Measurements from ENCODE around the gene TMPRSS13. TPM values are rescaled to one million over a fixed set of nuclear protein-coding genes. Genes with fewer than 3 reads are reported as not detected.

TMPRSS13 gene
- total and polyA plus RNA-seq, 8 donors, result 1.4 to 8.2 (median 2.3) TPM

GRCh38 chr11:117859488-117860112, 69.6 kb downstream of the TMPRSS13 start:
- Histone ChIP-seq H3K27me3 (no peaks in the 10 kb centered on the region), H3K4me1 (no peaks in the 10 kb centered on the region), H3K36me3 (no peaks in the 10 kb centered on the region), H3K27ac (no peak overlapping the region), H3K9me3 (no peaks in the 10 kb centered on the region), H3K4me3 (no peak overlapping the region)
- ATAC-seq (no peak), DNase-seq (no peak), FAIRE-seq (no peak)
- no peak for TF ChIP-seq CTCF (IDR thresholded peaks at IDR 0.05)
- 79% methylated on average over 9 of the region's 9 CpGs for WGBS, 2 donors
- intact Hi-C loops (cut with DNase I), result no loop called here

DNA sequence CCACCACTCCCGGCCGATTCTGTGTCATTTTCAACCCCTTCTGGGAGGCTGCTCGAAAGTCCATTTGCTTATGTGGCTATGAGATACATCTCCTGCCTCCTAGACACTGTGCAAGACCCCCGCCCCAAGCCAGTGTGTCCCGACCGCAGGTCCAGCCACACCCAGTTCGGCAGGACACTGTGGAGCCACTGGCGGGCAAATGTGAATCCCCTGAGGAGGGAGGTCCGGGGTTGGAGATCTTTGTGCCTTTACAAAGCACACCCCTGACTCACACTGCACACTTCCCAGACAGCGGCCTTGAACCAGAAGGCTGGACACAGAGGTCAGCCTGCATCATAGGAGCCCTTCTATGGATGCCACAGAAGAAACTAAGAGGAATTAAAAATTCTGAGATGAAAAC, 70.1 kb downstream of the TMPRSS13 start:
- no peaks in the 10 kb centered on the region for H3K36me3 ChIP-seq
- no peaks in the 10 kb centered on the region for H3K27me3 ChIP-seq
- H3K9me3 ChIP-seq, result no peaks in the 10 kb centered on the region
- H3K4me3 ChIP-seq, result no peak overlapping the region
- H3K27ac ChIP-seq, result no peak overlapping the region
- no peaks in the 10 kb centered on the region for H3K4me1 ChIP-seq
- 79 to 80% methylated on average over 10 of the region's 10 CpGs for WGBS, 2 donors
- DNase-seq (no peak), ATAC-seq (no peak), FAIRE-seq (no peak)
- no peak for TF ChIP-seq CTCF (IDR thresholded peaks at IDR 0.05)
- intact Hi-C loops (cut with DNase I), result no loop called here

DNA sequence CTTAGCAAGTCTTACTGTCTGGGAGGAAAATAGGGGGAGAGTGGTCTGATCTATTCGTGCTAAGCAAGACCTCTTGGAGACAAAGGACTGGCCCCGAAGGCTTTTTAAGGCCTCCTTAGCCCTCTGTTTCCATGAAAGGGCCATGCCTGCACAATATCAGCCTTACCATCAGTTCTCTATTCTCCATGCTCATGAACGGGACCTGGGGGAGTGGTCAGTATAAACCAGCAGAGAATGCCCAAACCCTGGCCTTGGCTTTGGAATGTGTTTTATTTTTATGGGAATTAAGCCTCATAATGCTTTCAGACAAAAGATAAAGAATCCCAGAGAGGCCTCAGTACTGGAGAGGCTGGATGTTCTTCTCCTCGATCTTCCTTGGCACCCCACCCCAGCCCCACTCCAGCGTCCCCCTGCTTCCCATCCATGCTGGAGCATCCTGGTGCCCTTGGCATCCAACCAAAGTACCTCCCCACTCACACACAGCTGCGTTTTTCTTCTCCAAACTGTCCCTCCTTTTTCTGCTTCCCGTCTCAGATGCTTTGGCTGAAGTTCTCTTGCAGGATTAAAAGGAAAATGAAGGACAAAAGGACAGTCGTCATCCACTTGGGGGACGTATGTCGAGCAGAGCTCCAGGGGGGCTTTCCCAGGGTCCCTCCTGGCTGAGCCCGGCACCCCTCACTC, 71.3 kb downstream of the TMPRSS13 start:
- H3K36me3 ChIP-seq, result no peaks in the 10 kb centered on the region
- DNase-seq (peak in 1 of 6 donors; percentile 21), FAIRE-seq (no peak), ATAC-seq (no peak)
- TF ChIP-seq CTCF (IDR thresholded peaks at IDR 0.05), result no peak
- no peaks in the 10 kb centered on the region for H3K4me1 ChIP-seq
- intact Hi-C loops (cut with DNase I), result no loop called here
- 54 to 68% methylated on average over 11 of the region's 11 CpGs for WGBS, 2 donors
- H3K27ac ChIP-seq, result no peak overlapping the region
- no peaks in the 10 kb centered on the region for H3K27me3 ChIP-seq
- no peaks in the 10 kb centered on the region for H3K9me3 ChIP-seq
- no peak overlapping the region for H3K4me3 ChIP-seq

DNA sequence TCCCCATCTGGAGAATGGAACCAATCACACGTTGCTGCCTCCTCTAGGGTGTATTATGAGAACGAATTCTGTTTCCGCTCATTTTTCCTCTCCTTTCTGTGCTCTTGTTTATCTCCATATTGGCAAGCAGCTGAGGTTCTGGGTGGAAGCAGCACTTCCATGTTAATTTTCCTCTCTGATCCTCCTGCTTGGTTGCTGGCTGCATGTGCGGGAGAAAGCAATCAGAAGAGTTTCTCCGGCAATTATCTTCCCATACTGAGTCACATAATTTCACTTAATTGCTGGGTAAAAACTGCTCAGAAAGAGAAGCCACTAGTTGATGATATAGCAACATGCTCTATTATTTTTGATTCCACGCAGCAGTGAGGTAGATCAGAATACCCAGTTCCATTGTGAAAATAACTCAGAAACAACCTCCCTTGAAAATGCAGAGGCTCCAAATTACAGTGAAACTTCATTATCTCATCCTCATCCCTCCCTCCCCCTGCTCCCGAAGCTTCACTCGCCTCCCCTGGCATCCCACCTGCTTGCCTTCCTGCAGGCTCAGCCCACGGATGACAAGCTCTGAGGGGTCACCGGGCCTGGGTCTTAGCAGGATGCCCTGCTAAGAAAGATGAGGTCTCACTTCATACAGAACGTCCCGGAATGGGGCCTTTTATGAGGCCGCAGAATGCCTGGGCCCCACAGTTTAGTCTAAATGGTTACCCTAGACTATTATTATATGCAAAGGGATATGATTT, 73.1 kb downstream of the TMPRSS13 start:
- no peak overlapping the region for H3K4me3 ChIP-seq
- DNase-seq, result peak in 1 of 6 donors; percentile 27
- no peaks in the 10 kb centered on the region for H3K9me3 ChIP-seq
- 82% methylated on average over 13 of the region's 13 CpGs for WGBS, 2 donors
- no peak for FAIRE-seq
- H3K4me1 ChIP-seq, result no peaks in the 10 kb centered on the region
- ATAC-seq, result no peak
- H3K27me3 ChIP-seq, result no peaks in the 10 kb centered on the region
- intact Hi-C loops (cut with DNase I), result no loop called here
- H3K36me3 ChIP-seq, result no peaks in the 10 kb centered on the region
- no peak overlapping the region for H3K27ac ChIP-seq
- no peak for TF ChIP-seq CTCF (IDR thresholded peaks at IDR 0.05)
